ENCODE measurements around the gene ELL.

DNA sequence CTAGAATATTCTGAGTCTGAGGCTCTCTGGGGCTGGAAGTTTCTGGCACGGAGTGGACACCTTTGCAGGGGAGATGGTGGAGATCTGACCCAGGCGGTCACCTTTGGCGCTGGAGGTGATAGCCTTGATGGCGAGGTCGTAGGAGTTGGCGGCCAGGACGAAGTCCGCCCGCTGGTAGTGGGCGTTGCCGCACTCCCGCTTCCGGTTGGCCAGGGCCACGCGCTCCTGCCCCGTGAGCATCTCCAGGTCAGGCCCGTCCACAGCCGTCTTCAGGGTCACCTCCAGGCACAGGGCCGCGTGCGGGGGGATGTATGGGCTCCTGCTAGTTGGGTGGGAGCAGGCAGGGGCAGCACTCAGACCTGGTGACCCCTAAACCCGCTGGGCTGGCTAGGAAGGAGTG is 16.2 kb upstream of the ELL start:
- TF ChIP-seq POLR2A (IDR thresholded peaks at IDR 0.05) (no peak), CTCF (IDR thresholded peaks at IDR 0.05 in 8 of 11, conservative IDR thresholded peaks at IDR 0.05 in 3 of 11) (no peak)

All from spleen (tissue), 7 donors.